Psoas muscle (tissue), 8 donors: ENCODE measurements around the gene OTOA. TPM values are rescaled to one million over a fixed set of nuclear protein-coding genes. Genes with fewer than 3 reads are reported as not detected.
"Not testable (repeated sequence)": the region's sequence is repeated elsewhere in the genome, so short reads cannot be mapped to it uniquely, and the experiment has no call there.

Experiments
- ATAC-seq, 4 donors: fragments of 200-7000 bp; cut with Tn5 transposase; one replicate each; pipeline ENCODE4 v1.9.1; 2020; ENCODE audit warnings: moderate library complexity in 3 of 4, mild to moderate bottlenecking in 2 of 4
- DNase-seq, 2 donors: peaks; one replicate each; pipeline ENCODE4 v3.0.0-alpha.2; 2020
- H3K27ac ChIP-seq: fragments of 200-600 bp; one replicate; pipeline ENCODE4 v1.8.0; 2022
- H3K27me3 ChIP-seq, 3 donors: fragments of 200-600 bp in 1 of 3; one replicate each; pipeline versions ENCODE4 v1.6.1 to v1.8.0; 2013 to 2022; ENCODE audit warnings: low read length in 2 of 3, mild to moderate bottlenecking in 2 of 3, moderate library complexity in 1 of 3; ENCODE audit not compliant: insufficient read depth in 3 of 3
- H3K36me3 ChIP-seq, 2 donors: fragments of 200-600 bp in 1 of 2; one replicate each; pipeline versions ENCODE4 v1.6.1 to v1.8.0; 2013 to 2022; ENCODE audit warnings: low read depth in 1 of 2, mild to moderate bottlenecking in 1 of 2, moderate library complexity in 1 of 2; ENCODE audit not compliant: insufficient read depth in 1 of 2
- H3K4me1 ChIP-seq: fragments of 200-600 bp; one replicate; pipeline ENCODE4 v1.8.0; 2022
- H3K4me3 ChIP-seq: fragments of 200-600 bp; one replicate; pipeline ENCODE4 v1.8.0; 2022; ENCODE audit warnings: mild to moderate bottlenecking
- H3K9me3 ChIP-seq: fragments of 200-600 bp; one replicate; pipeline ENCODE4 v1.8.0; 2022
- WGBS, 3 donors: extraction: QIAGEN DNeasy Blood & Tissue Kit; methylation state at CpG; one replicate each; pipeline versions ENCODE4 v1.1.6 to v1.1.7; 2013; 5-methylcytosine and 5-hydroxymethylcytosine counted together
- intact Hi-C, 2 donors: fragments of 100-400 bp; cut with DNase I; formaldehyde crosslinking; loops; one replicate each; pipeline versions ENCODE4 v1.11.0 to v1.14.2; 2022
- polyA plus RNA-seq, 3 donors: library from polyadenylated mRNA; stranded (reverse); fragments of 200-250 nt; gene quantifications; one replicate each; pipeline ENCODE4 v1.2.3, GENCODE V29; 2013
- total RNA-seq, 4 donors: library from RNA; stranded (reverse); fragmentation: NEBNext Ultra II Directional in 2 of 4; extraction: Animal tissue kit (Norgen Biotek cat#: 25700) in 2 of 4; gene quantifications; one replicate each; pipeline versions ENCODE4 v1.2.1 to v1.2.4, GENCODE V29; 2021 to 2023
- TF ChIP-seq, protein P1 (sequence below): fragments of 200-600 bp; IDR thresholded peaks from one replicate; pipeline ENCODE4 v1.8.0; 2022; ENCODE audit warnings: antibody characterized with exemption
- donor health status: healthy with polysubstance abuse.
- donor health status: DM: no; HTN: no; CAD: no; lungs with moderate emphysema.
- donor health status: Bipolar disorder and iron deficiency.
- donor health status: healthy.
- donor health status: DM: yes; HTN: yes; CAD: no.
- donor health status: DM: no; HTN: no; CAD: no.
- donor health status: DM: no; HTN: no; CAD: no.
- donor health status: DM: yes; HTN: yes; CAD: no.

The OTOA gene
- total and polyA plus RNA-seq, 7 donors = 0.04 to 0.21 (median 0.06) TPM; not detected in 2

DNA sequence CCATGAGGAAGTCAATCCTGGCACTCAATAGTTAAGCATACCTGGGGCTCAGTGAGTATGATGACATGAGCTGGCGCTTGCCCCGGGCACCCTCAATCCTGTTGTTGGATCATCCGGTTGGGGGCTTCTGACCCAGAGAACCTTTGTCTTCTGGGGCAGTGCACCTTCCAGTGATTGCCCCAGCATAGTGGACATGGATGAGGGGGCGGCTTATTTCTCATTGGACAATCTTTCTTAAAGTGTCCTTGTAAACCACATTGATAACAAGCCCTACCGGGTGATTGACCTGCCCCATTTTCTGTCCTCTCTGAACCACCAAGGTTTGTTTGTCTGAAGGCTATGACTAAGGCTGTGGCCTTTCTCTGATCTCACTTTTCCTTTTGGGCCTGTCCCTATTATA is 29.6 kb upstream of the OTOA start:
- WGBS, 3 donors = 88 to 91% (median 89%) methylated on average over 5 of the region's 5 CpGs
- ATAC-seq = no peak

DNA sequence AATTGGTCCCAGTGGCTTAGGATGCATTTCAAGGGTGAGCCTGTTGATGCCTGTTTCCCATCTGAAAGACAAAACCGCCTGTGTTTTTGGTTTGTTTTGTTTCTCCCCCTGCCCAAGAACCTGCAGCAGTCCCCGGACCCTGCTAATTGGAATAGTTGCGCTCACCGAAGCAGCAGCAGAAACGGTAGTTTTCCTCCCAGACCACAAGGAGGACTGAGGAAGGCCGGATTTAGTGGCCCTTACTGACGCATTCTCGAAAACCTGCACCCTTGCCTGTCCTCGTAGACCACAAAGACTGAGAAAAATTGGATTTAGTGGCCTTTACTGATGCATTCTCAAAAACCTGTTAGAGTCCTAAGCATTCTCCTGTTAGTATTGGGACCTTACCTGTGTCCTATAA is 28.1 kb upstream of the OTOA start:
- intact Hi-C loops = loop anchor here in 1 of 2 donors (5.0 kb wide), 1 partner anchor 38 kb away; the partner anchor contains the start of gene METTL9
- DNase-seq, H3K4me3 ChIP-seq, H3K36me3 ChIP-seq, H3K4me1 ChIP-seq, H3K27ac ChIP-seq, ATAC-seq, H3K27me3 ChIP-seq, H3K9me3 ChIP-seq: not testable (repeated sequence)
- WGBS, 3 donors = 90 to 95% (median 92%) methylated on average over 9 of the region's 9 CpGs

More for the DNA sequence above, 29.6 kb upstream of the OTOA start:
- no peak for DNase-seq
- Histone ChIP-seq H3K4me1 (no peaks in the 10 kb centered on the region), H3K36me3 (peaks cover 0 to 13% of the 10 kb centered on the region in 2 donors), H3K27ac (peak overlapping the region; percentile 41), H3K4me3 (no peak overlapping the region), H3K27me3 (no peaks in the 10 kb centered on the region), H3K9me3 (no peaks in the 10 kb centered on the region)
- intact Hi-C loops = no loop called here
- TF ChIP-seq, protein P1, sequence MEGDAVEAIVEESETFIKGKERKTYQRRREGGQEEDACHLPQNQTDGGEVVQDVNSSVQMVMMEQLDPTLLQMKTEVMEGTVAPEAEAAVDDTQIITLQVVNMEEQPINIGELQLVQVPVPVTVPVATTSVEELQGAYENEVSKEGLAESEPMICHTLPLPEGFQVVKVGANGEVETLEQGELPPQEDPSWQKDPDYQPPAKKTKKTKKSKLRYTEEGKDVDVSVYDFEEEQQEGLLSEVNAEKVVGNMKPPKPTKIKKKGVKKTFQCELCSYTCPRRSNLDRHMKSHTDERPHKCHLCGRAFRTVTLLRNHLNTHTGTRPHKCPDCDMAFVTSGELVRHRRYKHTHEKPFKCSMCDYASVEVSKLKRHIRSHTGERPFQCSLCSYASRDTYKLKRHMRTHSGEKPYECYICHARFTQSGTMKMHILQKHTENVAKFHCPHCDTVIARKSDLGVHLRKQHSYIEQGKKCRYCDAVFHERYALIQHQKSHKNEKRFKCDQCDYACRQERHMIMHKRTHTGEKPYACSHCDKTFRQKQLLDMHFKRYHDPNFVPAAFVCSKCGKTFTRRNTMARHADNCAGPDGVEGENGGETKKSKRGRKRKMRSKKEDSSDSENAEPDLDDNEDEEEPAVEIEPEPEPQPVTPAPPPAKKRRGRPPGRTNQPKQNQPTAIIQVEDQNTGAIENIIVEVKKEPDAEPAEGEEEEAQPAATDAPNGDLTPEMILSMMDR = no peak

DNA sequence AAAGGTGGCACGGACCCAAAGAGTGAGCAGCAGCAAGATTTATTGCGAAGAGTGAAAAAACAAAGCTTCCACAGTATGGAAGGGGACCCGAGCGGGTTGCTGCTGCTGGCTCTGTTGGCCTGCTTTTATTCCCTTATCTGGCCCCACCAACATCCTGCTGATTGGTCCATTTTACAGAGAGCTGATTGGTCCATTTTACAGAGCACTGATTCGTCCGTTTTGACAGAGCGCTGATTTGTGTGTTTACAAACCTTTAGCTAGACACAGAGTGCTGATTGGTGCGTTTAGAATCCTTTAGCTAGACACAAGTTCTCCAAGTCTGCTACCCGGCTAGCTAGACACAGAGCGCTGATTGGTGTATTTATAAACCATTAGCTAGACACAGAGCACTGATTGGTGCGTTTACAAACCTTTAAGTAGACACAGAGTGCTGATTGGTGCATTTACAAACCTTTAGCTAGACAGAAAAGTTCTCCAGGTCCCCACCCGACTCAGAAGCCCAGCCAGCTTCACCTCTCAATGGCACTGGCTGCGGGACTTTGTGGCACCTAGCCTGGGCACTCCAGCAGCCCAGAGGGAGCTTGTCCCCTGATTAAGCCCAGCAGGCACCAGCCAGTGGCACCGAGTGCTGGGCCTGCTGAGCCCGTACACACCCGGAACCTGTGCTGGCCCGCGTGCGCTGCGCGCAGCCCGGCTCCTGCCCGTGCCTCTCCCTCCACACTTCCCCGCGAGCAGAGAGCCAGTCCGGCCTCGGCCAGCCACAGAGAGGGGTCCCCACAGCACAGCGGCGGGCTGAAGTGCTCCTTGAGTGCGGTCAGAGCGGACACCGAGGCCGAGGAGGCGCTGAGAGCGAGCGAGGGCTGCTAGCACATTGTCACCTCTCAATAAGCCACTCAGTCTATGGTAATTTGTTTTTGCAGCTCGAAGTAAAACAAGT is 26.5 kb upstream of the OTOA start:
- DNase-seq (no peak), ATAC-seq (no peak)
- 94 to 95% (median 95%) methylated on average over 37 of the region's 37 CpGs for WGBS, 3 donors

DNA sequence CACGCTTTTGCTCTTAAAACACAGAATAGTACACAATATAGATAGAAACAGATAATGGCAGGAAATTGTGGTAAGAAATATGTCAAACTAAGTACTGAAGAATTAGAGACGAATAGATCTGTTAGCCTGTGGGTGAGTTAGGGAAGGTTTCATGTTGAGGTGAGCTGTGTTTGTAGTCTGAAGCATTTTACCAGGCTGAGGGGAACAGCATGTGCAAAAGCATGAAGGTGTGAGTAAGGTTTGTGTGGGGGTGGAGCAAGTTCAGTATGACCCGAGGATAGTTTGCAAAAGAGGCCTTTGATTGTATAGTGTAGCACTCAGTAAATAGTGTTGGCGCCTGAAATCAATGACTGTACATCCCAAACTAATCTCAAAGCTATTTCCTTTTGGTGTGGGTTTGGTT is 25.2 kb upstream of the OTOA start:
- H3K4me3 ChIP-seq = no peak overlapping the region
- no peaks in the 10 kb centered on the region for H3K9me3 ChIP-seq
- DNase-seq (no peak), ATAC-seq (no peak)
- intact Hi-C loops = loop anchor here in 1 of 2 donors (5.0 kb wide), 1 partner anchor 41 kb away; the partner anchor contains the start of gene METTL9
- WGBS, 3 donors = 78 to 80% (median 79%) methylated on average over 4 of the region's 4 CpGs
- no peaks in the 10 kb centered on the region for H3K4me1 ChIP-seq
- no peaks in the 10 kb centered on the region for H3K27me3 ChIP-seq
- no peak overlapping the region for H3K27ac ChIP-seq
- no peaks in the 10 kb centered on the region for H3K36me3 ChIP-seq
- TF ChIP-seq, protein P1 = no peak

More for the DNA sequence above, 26.5 kb upstream of the OTOA start:
- Histone ChIP-seq H3K36me3 (no peaks in the 10 kb centered on the region), H3K27me3 (no peaks in the 10 kb centered on the region), H3K9me3 (no peaks in the 10 kb centered on the region), H3K4me3 (no peak overlapping the region), H3K4me1 (no peaks in the 10 kb centered on the region), H3K27ac (no peak overlapping the region)
- intact Hi-C loops = loop anchor here in 1 of 2 donors (5.0 kb wide), 1 partner anchor 40 kb away; the partner anchor contains the start of gene METTL9
- TF ChIP-seq, protein P1 = no peak

DNA sequence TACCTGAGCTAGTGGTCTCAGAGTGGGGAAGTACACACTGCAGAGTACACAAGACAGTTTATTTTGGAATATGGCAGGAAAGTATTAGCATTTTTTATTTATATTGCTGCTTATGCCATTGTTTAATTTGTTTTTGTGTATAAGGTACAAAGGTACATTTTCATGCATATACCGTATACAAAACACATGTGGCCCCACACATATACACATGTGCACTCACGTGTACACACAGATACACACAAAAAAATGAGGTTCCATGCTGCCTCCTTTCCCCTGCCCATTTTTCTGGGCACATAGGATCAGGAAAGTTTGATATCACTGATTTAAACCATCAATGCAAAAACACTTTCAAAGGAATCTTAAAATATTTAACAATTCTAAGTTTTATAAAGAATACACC is 24.3 kb upstream of the OTOA start:
- intact Hi-C loops = loop anchor here in 1 of 2 donors (5.0 kb wide), 1 partner anchor 42 kb away; the partner anchor contains the start of gene METTL9
- Histone ChIP-seq H3K9me3 (no peaks in the 10 kb centered on the region), H3K27ac (no peak overlapping the region), H3K27me3 (no peaks in the 10 kb centered on the region), H3K4me1 (peaks cover 6% of the 10 kb centered on the region), H3K36me3 (no peaks in the 10 kb centered on the region), H3K4me3 (no peak overlapping the region)
- TF ChIP-seq, protein P1 = no peak
- ATAC-seq (no peak), DNase-seq (no peak)
- WGBS, 3 donors = 90 to 95% (median 93%) methylated on average over 2 of the region's 2 CpGs
